Muscle layer of colon (tissue), 2 donors: ENCODE data around the gene LSAMP.
"Not testable (repeated sequence)": the region's sequence is repeated elsewhere in the genome, so short reads cannot be mapped to it uniquely, and the experiment has no call there.

ENCODE experiments used
- H3K27ac ChIP-seq: one replicate; pipeline ENCODE4 v1.7.0; 2013; ENCODE audit warnings: low read depth, mild to moderate bottlenecking, low read length, moderate library complexity
- H3K27me3 ChIP-seq, 2 donors: one replicate each; pipeline ENCODE4 v1.7.0; 2013; ENCODE audit warnings: low read length in 2 of 2, mild to moderate bottlenecking in 2 of 2; ENCODE audit not compliant: insufficient read depth in 2 of 2, control insufficient read depth in 1 of 2
- H3K36me3 ChIP-seq: one replicate; pipeline ENCODE4 v1.7.0; 2013; ENCODE audit warnings: mild to moderate bottlenecking, low read length; ENCODE audit not compliant: insufficient read depth
- H3K4me1 ChIP-seq: one replicate; pipeline ENCODE4 v1.7.0; 2013; ENCODE audit warnings: mild to moderate bottlenecking, low read length; ENCODE audit not compliant: insufficient read depth
- H3K4me3 ChIP-seq, 2 donors: one replicate each; pipeline ENCODE4 v1.7.0; 2013; ENCODE audit warnings: low read length in 2 of 2, low read depth in 1 of 2, mild to moderate bottlenecking in 1 of 2, moderate library complexity in 1 of 2
- H3K9ac ChIP-seq: one replicate; pipeline ENCODE4 v1.7.0; 2013; ENCODE audit warnings: low read length
- H3K9me3 ChIP-seq: one replicate; pipeline ENCODE4 v1.7.0; 2013; ENCODE audit warnings: mild to moderate bottlenecking, low read length
- donor health status: abdominal sarcoma.
- donor health status: Adenocarcinoma of cecum.

The LSAMP gene

GRCh38 chr3:116093374-116093773 lies 351.9 kb downstream of the LSAMP start:
- Histone ChIP-seq H3K36me3 (no peaks in the 10 kb centered on the region), H3K27ac (no peak overlapping the region), H3K27me3 (no peaks in the 10 kb centered on the region), H3K4me1 (no peaks in the 10 kb centered on the region), H3K9me3 (no peaks in the 10 kb centered on the region), H3K9ac (no peak overlapping the region), H3K4me3 (no peak overlapping the region)

GRCh38 chr3:116087426-116087825 lies 357.9 kb downstream of the LSAMP start:
- Histone ChIP-seq H3K27ac (no peak overlapping the region), H3K9me3 (no peaks in the 10 kb centered on the region)

DNA sequence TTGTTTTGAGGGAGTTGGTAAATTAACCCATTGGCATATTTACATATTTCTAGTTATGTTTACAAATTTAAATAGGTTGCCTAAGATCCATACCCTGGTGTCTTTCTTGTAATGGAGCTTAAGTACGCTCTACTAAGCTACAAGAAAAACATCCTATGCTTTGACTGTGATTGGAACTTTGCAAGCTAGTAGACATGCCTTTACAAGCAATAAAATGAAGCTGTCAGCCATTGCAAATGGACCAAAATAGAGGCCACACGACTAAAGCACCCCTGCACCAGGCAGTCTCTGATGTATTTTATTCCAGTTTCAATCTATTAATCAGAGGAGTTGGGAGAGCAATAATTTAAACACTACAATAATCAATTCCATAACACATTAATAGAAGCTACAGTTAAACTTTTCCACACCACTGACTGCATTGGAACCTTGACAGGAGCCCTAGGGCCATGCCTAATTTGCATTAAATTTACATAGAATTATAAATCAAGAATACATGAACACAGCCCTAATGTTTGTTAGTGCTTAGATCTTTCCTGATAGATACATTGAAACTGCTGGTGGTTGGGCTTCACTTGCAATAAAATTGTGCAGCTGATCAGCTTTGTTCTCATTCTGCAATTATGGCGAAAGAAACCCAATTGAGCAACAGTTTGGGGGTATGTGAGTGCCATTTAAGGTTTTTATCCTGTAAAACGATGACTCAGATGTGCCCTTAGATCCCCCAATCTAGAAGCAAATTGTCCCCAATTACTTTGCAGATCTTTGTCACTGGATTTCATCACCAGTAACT lies 360.1 kb downstream of the LSAMP start:
- Histone ChIP-seq H3K36me3 (peaks cover 5% of the 10 kb centered on the region), H3K9ac (no peak overlapping the region), H3K4me3 (no peak overlapping the region), H3K4me1 (no peaks in the 10 kb centered on the region), H3K9me3 (no peaks in the 10 kb centered on the region), H3K27ac (no peak overlapping the region), H3K27me3 (no peaks in the 10 kb centered on the region)

More at GRCh38 chr3:116087426-116087825, 357.9 kb downstream of the LSAMP start:
- Histone ChIP-seq H3K4me3 (no peak overlapping the region), H3K27me3 (no peaks in the 10 kb centered on the region), H3K4me1 (no peaks in the 10 kb centered on the region), H3K36me3 (peaks cover 5% of the 10 kb centered on the region), H3K9ac (no peak overlapping the region)

GRCh38 chr3:116083683-116084082 lies 361.6 kb downstream of the LSAMP start:
- Histone ChIP-seq H3K4me1 (no peaks in the 10 kb centered on the region), H3K27ac (no peak overlapping the region), H3K36me3 (peaks cover 5% of the 10 kb centered on the region), H3K27me3 (no peaks in the 10 kb centered on the region), H3K9me3 (no peaks in the 10 kb centered on the region), H3K9ac (no peak overlapping the region), H3K4me3 (no peak overlapping the region)

DNA sequence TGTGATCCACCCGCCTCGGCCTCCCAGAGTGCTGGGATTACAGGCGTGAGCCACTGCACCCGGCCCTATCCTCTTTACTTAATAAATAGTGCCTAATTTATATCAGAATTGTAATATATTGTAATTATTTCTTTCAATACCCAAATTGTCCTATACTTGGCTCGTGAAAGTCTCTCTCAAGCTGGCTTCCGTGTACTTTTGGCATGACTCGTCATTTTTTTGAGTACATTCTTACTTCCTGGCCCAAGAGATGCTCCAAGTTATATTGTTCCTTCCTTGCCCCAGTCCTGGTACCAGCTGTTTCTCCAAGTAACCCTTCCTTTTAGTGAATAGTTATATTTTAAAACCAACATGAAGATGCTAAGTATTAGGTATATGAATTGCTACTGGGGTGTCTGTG lies 366.7 kb downstream of the LSAMP start:
- Histone ChIP-seq H3K9ac (no peak overlapping the region), H3K4me1 (no peaks in the 10 kb centered on the region), H3K4me3 (no peak overlapping the region), H3K27me3 (no peaks in the 10 kb centered on the region), H3K36me3 (no peaks in the 10 kb centered on the region), H3K27ac (no peak overlapping the region), H3K9me3 (no peaks in the 10 kb centered on the region)

DNA sequence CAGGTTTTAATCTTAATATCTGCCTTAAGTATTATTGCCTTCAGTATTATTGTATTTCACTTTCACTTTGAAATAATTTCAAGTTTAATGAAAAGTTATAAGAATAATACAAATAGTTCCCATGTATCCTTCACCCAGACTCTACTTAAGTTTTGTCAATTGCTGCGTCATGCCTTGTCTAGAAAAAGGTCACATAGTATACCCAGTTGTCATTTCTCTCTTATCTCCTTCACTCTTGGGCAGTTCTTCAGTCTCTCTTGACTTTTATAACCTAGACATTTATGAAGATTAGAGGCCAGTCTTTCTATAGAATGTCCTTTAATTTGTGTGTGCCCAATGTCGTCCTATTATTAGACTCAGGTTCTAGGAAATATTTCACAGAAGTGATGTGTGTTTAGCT lies 367.7 kb downstream of the LSAMP start:
- Histone ChIP-seq H3K36me3 (no peaks in the 10 kb centered on the region), H3K9ac (no peak overlapping the region), H3K4me3 (no peak overlapping the region), H3K4me1 (no peaks in the 10 kb centered on the region), H3K27me3 (no peaks in the 10 kb centered on the region), H3K27ac (no peak overlapping the region), H3K9me3 (no peaks in the 10 kb centered on the region)

GRCh38 chr3:116077059-116077458 lies 368.2 kb downstream of the LSAMP start:
- no peaks in the 10 kb centered on the region for H3K36me3 ChIP-seq
- H3K27me3 ChIP-seq = no peaks in the 10 kb centered on the region
- H3K4me3 ChIP-seq = no peak overlapping the region
- no peak overlapping the region for H3K9ac ChIP-seq
- H3K27ac ChIP-seq = no peak overlapping the region
- H3K9me3 ChIP-seq = no peaks in the 10 kb centered on the region
- no peaks in the 10 kb centered on the region for H3K4me1 ChIP-seq

DNA sequence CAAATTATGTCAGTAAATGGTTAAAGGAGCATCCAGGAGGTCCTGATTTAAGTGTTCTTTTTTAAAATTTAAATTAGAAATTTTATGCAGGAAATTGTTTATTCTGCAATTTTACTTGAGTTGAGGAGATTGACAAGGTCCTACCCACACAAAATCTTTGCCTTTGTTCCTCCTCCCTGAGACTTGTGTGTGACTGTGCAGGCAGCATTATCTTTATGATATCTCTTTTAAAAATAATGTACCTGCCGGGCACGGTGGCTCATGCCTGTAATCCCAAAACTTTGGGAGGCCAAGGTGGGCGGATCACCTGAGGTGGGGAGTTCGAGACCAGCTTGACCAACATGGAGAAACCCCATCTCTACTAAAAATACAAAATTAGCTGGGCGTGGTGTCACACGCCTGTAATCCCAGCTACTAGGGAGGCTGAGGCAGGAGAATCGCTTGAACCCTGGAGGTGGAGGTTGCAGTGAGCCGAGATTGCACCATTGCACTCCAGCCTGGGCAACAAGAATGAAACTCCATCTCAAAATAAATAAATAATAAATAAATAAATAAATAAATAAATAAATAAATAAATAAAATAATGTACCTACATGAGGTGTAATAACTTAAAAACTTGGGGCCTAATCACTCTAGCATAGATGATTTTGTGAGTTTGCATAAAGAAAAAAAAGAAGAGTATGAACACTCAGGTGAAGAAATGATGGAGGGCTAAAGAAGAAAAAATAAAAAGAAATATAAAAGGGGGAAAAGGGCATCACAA lies 374.6 kb downstream of the LSAMP start:
- H3K27ac ChIP-seq, H3K4me1 ChIP-seq, H3K27me3 ChIP-seq, H3K9me3 ChIP-seq, H3K4me3 ChIP-seq, H3K36me3 ChIP-seq, H3K9ac ChIP-seq: not testable (repeated sequence)

DNA sequence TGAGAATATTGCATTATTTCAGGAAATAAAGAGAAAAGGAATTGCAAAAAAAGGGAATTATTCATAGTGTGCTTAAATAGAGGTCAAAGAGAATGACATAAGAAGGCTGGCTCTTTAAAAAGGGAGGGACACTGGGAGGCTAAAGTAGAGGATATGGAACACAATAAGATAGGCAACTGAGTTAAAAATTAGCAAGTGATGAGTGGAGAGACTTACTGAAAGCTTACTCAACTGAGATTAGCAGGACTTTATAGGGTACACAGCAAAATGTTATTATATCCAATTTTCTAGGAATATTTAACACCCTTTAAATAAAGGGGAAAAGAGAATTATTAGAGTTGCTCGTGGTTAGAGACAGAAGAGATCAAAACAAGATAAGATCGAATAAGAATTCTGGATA lies 375.2 kb downstream of the LSAMP start:
- no peak overlapping the region for H3K27ac ChIP-seq

GRCh38 chr3:116069024-116069423 lies 376.3 kb downstream of the LSAMP start:
- no peaks in the 10 kb centered on the region for H3K9me3 ChIP-seq
- no peaks in the 10 kb centered on the region for H3K27me3 ChIP-seq
- H3K27ac ChIP-seq = no peak overlapping the region

More for the DNA sequence above, 375.2 kb downstream of the LSAMP start:
- Histone ChIP-seq H3K4me1 (no peaks in the 10 kb centered on the region), H3K9ac (no peak overlapping the region), H3K27me3 (no peaks in the 10 kb centered on the region), H3K4me3 (no peak overlapping the region), H3K9me3 (no peaks in the 10 kb centered on the region), H3K36me3 (no peaks in the 10 kb centered on the region)

DNA sequence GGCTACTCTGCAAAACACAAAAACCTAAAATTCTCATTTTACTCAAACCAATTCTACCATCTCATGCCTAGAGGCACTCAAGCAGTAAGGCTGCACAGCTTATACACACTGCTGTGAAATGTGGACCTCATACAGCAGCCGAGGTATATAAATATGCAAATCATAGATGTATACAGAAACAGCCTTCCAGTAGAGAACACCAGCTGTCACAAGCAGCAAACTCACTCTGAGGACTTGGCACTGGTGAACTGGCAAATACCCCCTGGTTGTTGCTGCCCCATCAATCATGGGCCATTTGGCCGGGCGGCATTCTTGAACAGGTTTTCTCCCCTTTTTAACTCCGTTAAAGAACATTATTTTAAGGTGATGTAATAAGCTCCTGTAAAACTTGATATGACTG lies 378.0 kb downstream of the LSAMP start:
- H3K36me3 ChIP-seq = no peaks in the 10 kb centered on the region
- H3K27me3 ChIP-seq = no peaks in the 10 kb centered on the region
- no peaks in the 10 kb centered on the region for H3K9me3 ChIP-seq
- H3K27ac ChIP-seq = no peak overlapping the region
- no peak overlapping the region for H3K9ac ChIP-seq
- no peaks in the 10 kb centered on the region for H3K4me1 ChIP-seq
- H3K4me3 ChIP-seq = no peak overlapping the region

More at GRCh38 chr3:116069024-116069423, 376.3 kb downstream of the LSAMP start:
- Histone ChIP-seq H3K9ac (no peak overlapping the region), H3K4me1 (no peaks in the 10 kb centered on the region), H3K4me3 (no peak overlapping the region), H3K36me3 (no peaks in the 10 kb centered on the region)
